ENCODE results near the gene CYLC2. TPM values are rescaled to one million over a fixed set of nuclear protein-coding genes. Genes with fewer than 3 reads are reported as not detected.

Gene CYLC2
- total RNA-seq (ENCODE audit: low replicate concordance), result not detected in 2 replicates
- long read RNA-seq, result 0 reads

- no peak for DNase-seq (ENCODE audit: extremely low spot score, unreplicated experiment)
- Mint-ChIP-seq H3K27me3 (no peaks in the 10 kb centered on the region), H3K9me3 (no peaks in the 10 kb centered on the region), H3K36me3 (no peaks in the 10 kb centered on the region), H3K4me3 (no peak within 1 kb of the TSS), H3K27ac (no peak within 1 kb of the TSS), H3K4me1 (ENCODE audit: unreplicated experiment) (no peaks in the 10 kb centered on the region)
- no peak for TF ChIP-seq CTCF (conservative IDR thresholded peaks at IDR 0.05)
Measured at GRCh38 chr9:102995033-102995432, at the start of gene CYLC2. Gene CYLC2, plus strand, starts transcription at chr9:102995333. Its CDS starts 48 bp downstream, at chr9:102995381.

- H3K27ac Mint-ChIP-seq, result no peak overlapping the region
- H3K4me3 Mint-ChIP-seq, result no peak overlapping the region
- DNase-seq (ENCODE audit: extremely low spot score, unreplicated experiment), result no peak
- H3K4me1 Mint-ChIP-seq (ENCODE audit: unreplicated experiment), result no peaks in the 10 kb centered on the region
- no peaks in the 10 kb centered on the region for H3K9me3 Mint-ChIP-seq
- H3K36me3 Mint-ChIP-seq, result no peaks in the 10 kb centered on the region
- TF ChIP-seq CTCF (conservative IDR thresholded peaks at IDR 0.05), result no peak
- no peaks in the 10 kb centered on the region for H3K27me3 Mint-ChIP-seq
Measured at GRCh38 chr9:102950346-102950745, 44.8 kb upstream of the CYLC2 start.

- no peak for TF ChIP-seq CTCF (conservative IDR thresholded peaks at IDR 0.05)
- H3K27ac Mint-ChIP-seq, result no peak overlapping the region
- H3K4me3 Mint-ChIP-seq, result no peak overlapping the region
- no peaks in the 10 kb centered on the region for H3K4me1 Mint-ChIP-seq (ENCODE audit: unreplicated experiment)
- H3K36me3 Mint-ChIP-seq, result no peaks in the 10 kb centered on the region
- no peaks in the 10 kb centered on the region for H3K27me3 Mint-ChIP-seq
- DNase-seq (ENCODE audit: extremely low spot score, unreplicated experiment), result no peak
- H3K9me3 Mint-ChIP-seq, result peaks cover 5% of the 10 kb centered on the region
Measured at GRCh38 chr9:102966999-102967398, 28.1 kb upstream of the CYLC2 start.

- Mint-ChIP-seq H3K27ac (no peak overlapping the region), H3K36me3 (no peaks in the 10 kb centered on the region), H3K4me3 (no peak overlapping the region)
Measured at GRCh38 chr9:102967979-102968378, 27.2 kb upstream of the CYLC2 start.

GRCh38 chr9:102972780-102973179, 22.4 kb upstream of the CYLC2 start:
- no peak overlapping the region for H3K27ac Mint-ChIP-seq
- H3K9me3 Mint-ChIP-seq, result peaks cover 5% of the 10 kb centered on the region
- no peak for DNase-seq (ENCODE audit: extremely low spot score, unreplicated experiment)
- no peaks in the 10 kb centered on the region for H3K27me3 Mint-ChIP-seq
- no peak for TF ChIP-seq CTCF (conservative IDR thresholded peaks at IDR 0.05)
- H3K36me3 Mint-ChIP-seq, result no peaks in the 10 kb centered on the region
- no peak overlapping the region for H3K4me3 Mint-ChIP-seq
- no peaks in the 10 kb centered on the region for H3K4me1 Mint-ChIP-seq (ENCODE audit: unreplicated experiment)

More at GRCh38 chr9:102967979-102968378, 27.2 kb upstream of the CYLC2 start:
- TF ChIP-seq CTCF (conservative IDR thresholded peaks at IDR 0.05), result no peak
- Mint-ChIP-seq H3K4me1 (ENCODE audit: unreplicated experiment) (no peaks in the 10 kb centered on the region), H3K27me3 (no peaks in the 10 kb centered on the region), H3K9me3 (peaks cover 5% of the 10 kb centered on the region)
- DNase-seq (ENCODE audit: extremely low spot score, unreplicated experiment), result no peak

- H3K9me3 Mint-ChIP-seq, result peaks cover 5% of the 10 kb centered on the region
- no peaks in the 10 kb centered on the region for H3K27me3 Mint-ChIP-seq
- no peak for TF ChIP-seq CTCF (conservative IDR thresholded peaks at IDR 0.05)
- no peak overlapping the region for H3K4me3 Mint-ChIP-seq
- no peaks in the 10 kb centered on the region for H3K36me3 Mint-ChIP-seq
- no peak overlapping the region for H3K27ac Mint-ChIP-seq
- no peaks in the 10 kb centered on the region for H3K4me1 Mint-ChIP-seq (ENCODE audit: unreplicated experiment)
- no peak for DNase-seq (ENCODE audit: extremely low spot score, unreplicated experiment)
Measured at GRCh38 chr9:102974530-102974929, 20.6 kb upstream of the CYLC2 start.

All from type B pancreatic cell (in vitro differentiated cells).